HepG2 (cell line): ENCODE measurements around the gene COG8. TPM values are rescaled to one million over a fixed set of nuclear protein-coding genes. Genes with fewer than 3 reads are reported as not detected.
A peak's percentile ranks its signal among the peaks of the same experiment; 100 is the strongest.

Source experiments
- CBX1 ChIP-seq: IDR thresholded peaks from one replicate; pipeline ENCODE4 v1.6.1; 2016; ENCODE audit warnings: antibody characterized with exemption, low read depth
- HINFP ChIP-seq: sonication (generic); formaldehyde crosslinking; IDR thresholded peaks from 2 replicates; pipeline ENCODE4 v1.4.0; 2020; ENCODE audit warnings: low read depth, mild to moderate bottlenecking, missing genetic modification reagents
- HOXD1 ChIP-seq: sonication (generic); formaldehyde crosslinking; IDR thresholded peaks from 2 replicates; pipeline ENCODE4 v1.5.0; 2020; ENCODE audit warnings: missing genetic modification reagents
- KAT2B ChIP-seq: fragments of 150-350 bp; IDR thresholded peaks from 2 replicates; pipeline ENCODE4 v1.6.1; 2014; ENCODE audit warnings: low read depth, low read length, borderline replicate concordance
- LRRFIP1 ChIP-seq: sonication (generic); formaldehyde crosslinking; conservative IDR thresholded peaks from 2 replicates; pipeline ENCODE4 v1.4.0; 2020; ENCODE audit warnings: missing genetic modification reagents
- MXI1 ChIP-seq: IDR thresholded peaks from 3 replicates; pipeline ENCODE4 v1.6.1; 2012; ENCODE audit warnings: low read depth, low read length, inconsistent platforms, borderline replicate concordance
- PPARG ChIP-seq: conservative IDR thresholded peaks from 2 replicates; pipeline ENCODE4 v1.6.1; 2016; ENCODE audit warnings: missing biosample characterization, missing genetic modification reagents
- SRF ChIP-seq: IDR thresholded peaks from 2 replicates; pipeline ENCODE4 v1.6.1; 2011; ENCODE audit warnings: mild to moderate bottlenecking, low read depth, low read length, moderate library complexity
- SRSF1 ChIP-seq: fragments of 200-400 bp; formaldehyde crosslinking; optimal IDR thresholded peaks from 2 replicates; pipeline ENCODE3; 2017; ENCODE audit warnings: mild to moderate bottlenecking, low read depth, low read length, moderate library complexity
- TRIM24 ChIP-seq: sonication (generic); formaldehyde crosslinking; IDR thresholded peaks from 2 replicates; pipeline ENCODE4 v1.8.0; 2022; ENCODE audit warnings: mild to moderate bottlenecking, missing genetic modification reagents
- ZFP41 ChIP-seq: sonication (generic); formaldehyde crosslinking; IDR thresholded peaks from 2 replicates; pipeline ENCODE4 v1.4.0; 2020; ENCODE audit warnings: mild to moderate bottlenecking, missing genetic modification reagents, borderline replicate concordance
- ZNF142 ChIP-seq: sonication (generic); formaldehyde crosslinking; IDR thresholded peaks from 2 replicates; pipeline ENCODE4 v1.4.0; 2020; ENCODE audit warnings: missing genetic modification reagents
- ZNF30 ChIP-seq: sonication (generic); formaldehyde crosslinking; IDR thresholded peaks from 2 replicates; pipeline ENCODE4 v1.5.0; 2020; ENCODE audit warnings: mild to moderate bottlenecking, missing genetic modification reagents
- ZNF326 ChIP-seq: sonication (generic); formaldehyde crosslinking; IDR thresholded peaks from 2 replicates; pipeline ENCODE4 v1.4.0; 2020; ENCODE audit warnings: missing genetic modification reagents, borderline replicate concordance
- ZNF431 ChIP-seq: sonication (generic); formaldehyde crosslinking; IDR thresholded peaks from 2 replicates; pipeline ENCODE4 v1.9.0; 2022; ENCODE audit warnings: missing genetic modification reagents, low read depth, mild to moderate bottlenecking, borderline replicate concordance
- ZNF710 ChIP-seq: sonication (generic); formaldehyde crosslinking; IDR thresholded peaks from 2 replicates; pipeline ENCODE4 v1.5.0; 2020; ENCODE audit warnings: mild to moderate bottlenecking, missing genetic modification reagents, borderline replicate concordance
- ZNF768 ChIP-seq: sonication (generic); formaldehyde crosslinking; IDR thresholded peaks from 2 replicates; pipeline ENCODE4 v1.4.0; 2020; ENCODE audit warnings: missing genetic modification reagents
- polyA plus RNA-seq, 8 experiments: library from polyadenylated mRNA; depleted of rRNA in 3 of 8; stranded (reverse) in 7 of 8; unstranded in 1 of 8; fragments of >200 nt; fragmentation: Illumina TruSeq in 4 of 8; extraction: Trizol in 4 of 8; gene quantifications; 2 replicates each; pipeline versions ENCODE4 v1.2.1 to v1.2.3, GENCODE V29; 2011 to 2016; ENCODE audit warnings: low read depth in 4 of 8, missing spikeins in 1 of 8, mixed read lengths in 1 of 8; ENCODE audit not compliant: insufficient read depth in 1 of 8
- total RNA-seq, 5 experiments: library from RNA; depleted of rRNA; stranded (reverse); fragments of >200 nt; fragmentation: Illumina TruSeq; extraction: Trizol; gene quantifications; 2 replicates each; pipeline ENCODE4 v1.2.3, GENCODE V29; 2016; ENCODE audit warnings: low read depth in 1 of 5

The COG8 gene
- total and polyA plus RNA-seq, 2 of the 13 experiments (the other 11 are each of a cell fraction or from before 2014, with no cell fraction given): 45.5 to 52.1 TPM

GRCh38 chr16:69311533-69312387 is 27.6 kb downstream of the COG8 start (continued):
- TF ChIP-seq TRIM24 (CRISPR knock-in tag) (no peak), ZNF30 (CRISPR knock-in tag) (0 out of 2 replicates have a peak, but pooled peaks have one; percentile 84), ZNF768 (CRISPR knock-in tag) (no peak; the same call in 1 of the 2 replicates), CBX1 (no peak), ZFP41 (CRISPR knock-in tag) (no peak), MXI1 (peak; percentile 66; the same call in 2 of the 3 replicates), HINFP (CRISPR knock-in tag) (peak; percentile 40; the same call in 1 of the 2 replicates), KAT2B (no peak), SRF (no peak), ZNF431 (CRISPR knock-in tag) (no peak), ZNF326 (CRISPR knock-in tag) (no peak), ZNF710 (CRISPR knock-in tag) (peak; percentile 60; the same call in 1 of the 2 replicates), LRRFIP1 (CRISPR knock-in tag) (no peak), ZNF142 (CRISPR knock-in tag) (0 out of 2 replicates have a peak, but pooled peaks have one; percentile 1), SRSF1 (no peak), PPARG (CRISPR knock-in tag) (no peak), HOXD1 (peak; percentile 75)
